ENCODE data around the gene RGS3.

RGS3 gene

GRCh38 chr9:113608082-113608685 lies 144.7 kb downstream of the RGS3 start:
- no peak for DNase-seq

DNA sequence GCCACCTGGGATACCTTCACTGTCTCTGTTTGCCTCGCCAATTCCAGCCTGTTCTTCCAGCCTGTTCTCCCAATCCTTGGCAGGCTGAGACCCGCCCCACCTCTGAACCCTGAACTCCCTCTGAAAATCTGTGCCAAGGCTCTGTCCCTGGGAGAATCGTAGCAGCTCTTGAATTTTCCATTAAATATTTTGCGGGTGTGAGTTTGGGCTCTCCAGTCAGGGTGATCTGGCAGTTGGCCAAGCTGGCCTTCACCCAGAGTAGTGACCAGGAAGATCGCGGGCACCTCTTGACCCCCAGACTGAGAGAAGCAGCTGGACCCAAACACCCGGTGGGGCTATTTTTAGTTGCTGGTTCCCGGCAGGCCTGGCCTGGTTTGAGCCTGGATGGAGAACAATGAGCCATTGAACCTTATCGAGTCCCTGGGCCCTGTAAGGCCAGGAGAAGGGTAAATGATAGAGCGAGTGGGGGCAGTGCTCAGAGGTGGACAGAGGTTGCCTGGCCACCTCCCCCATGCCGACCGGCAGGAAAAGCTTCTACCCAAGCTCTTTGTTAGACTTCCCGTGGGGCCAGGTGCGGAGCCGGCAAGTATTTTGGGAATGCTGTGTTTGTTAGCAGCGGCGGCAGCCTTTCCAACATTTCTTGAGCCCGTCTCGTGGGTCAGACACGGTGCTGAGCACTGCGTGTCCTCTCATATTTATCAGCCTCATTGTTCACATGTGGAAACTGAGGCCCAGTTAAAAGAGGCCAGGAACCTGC lies 146.2 kb downstream of the RGS3 start:
- no peak for DNase-seq

DNA sequence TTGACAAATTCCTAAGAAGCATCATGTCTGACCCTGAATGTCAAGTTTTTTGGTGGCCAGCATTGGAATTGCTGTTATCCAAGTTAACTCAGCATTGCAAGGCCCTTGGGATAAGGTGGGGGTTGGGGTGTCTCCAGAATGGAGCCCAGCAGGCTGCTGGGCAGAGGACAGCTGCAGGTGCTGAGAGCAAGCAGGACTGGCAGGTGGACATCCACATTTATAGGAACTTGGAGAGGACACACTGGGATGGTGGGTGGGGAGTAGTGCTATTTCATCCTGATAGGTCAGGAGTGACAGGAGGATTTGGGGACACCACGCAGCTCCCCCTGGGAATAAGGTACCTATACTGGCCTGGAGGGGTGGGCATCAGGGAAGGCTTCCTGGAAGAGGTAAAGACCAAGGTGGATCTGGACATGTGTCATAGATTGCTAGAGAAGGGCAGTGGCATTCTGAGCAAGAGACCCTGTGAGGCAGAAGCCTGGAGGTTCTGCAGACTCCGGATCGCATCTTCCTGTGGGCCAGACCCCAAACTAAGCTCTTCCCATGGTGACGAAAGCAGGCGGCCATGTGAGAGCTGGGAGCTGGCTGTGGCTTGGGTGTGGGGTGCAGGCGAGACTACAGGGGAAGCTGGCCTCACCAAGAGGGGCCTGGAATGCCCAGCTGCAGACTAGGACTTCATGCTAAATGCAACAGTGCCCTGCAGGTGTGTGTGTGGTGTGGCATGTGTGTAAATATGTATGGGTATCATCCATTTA lies 148.1 kb downstream of the RGS3 start:
- DNase-seq = no peak

- no peak for DNase-seq
Observed at GRCh38 chr9:113612216-113612747, 148.8 kb downstream of the RGS3 start.

DNA sequence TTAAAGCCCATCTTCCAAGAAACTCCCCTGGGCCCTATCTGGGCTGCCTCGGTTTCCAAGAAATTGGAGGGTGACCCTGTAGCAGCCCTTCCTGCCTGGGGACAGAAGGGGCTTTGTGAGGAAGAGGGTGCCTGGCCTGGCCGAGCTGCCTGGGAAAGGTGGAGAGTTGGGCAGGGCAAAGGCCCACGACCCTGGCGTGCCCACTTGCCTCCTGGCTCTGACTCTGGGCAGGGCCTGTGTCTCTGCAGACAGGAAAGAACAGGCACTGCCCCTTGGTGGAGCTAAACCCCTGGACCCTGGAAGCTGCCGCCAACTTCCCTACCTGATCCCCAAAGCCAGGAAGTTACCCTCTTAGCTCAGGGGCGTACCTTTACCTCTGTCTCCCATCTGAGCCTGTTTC lies 149.3 kb downstream of the RGS3 start:
- DNase-seq = no peak

- DNase-seq = no peak
Observed at GRCh38 chr9:113613815-113614413, 150.4 kb downstream of the RGS3 start.

- DNase-seq = no peak
Observed at GRCh38 chr9:113614843-113615648, 151.5 kb downstream of the RGS3 start.

GRCh38 chr9:113616116-113616515 lies 152.6 kb downstream of the RGS3 start:
- DNase-seq = no peak

DNA sequence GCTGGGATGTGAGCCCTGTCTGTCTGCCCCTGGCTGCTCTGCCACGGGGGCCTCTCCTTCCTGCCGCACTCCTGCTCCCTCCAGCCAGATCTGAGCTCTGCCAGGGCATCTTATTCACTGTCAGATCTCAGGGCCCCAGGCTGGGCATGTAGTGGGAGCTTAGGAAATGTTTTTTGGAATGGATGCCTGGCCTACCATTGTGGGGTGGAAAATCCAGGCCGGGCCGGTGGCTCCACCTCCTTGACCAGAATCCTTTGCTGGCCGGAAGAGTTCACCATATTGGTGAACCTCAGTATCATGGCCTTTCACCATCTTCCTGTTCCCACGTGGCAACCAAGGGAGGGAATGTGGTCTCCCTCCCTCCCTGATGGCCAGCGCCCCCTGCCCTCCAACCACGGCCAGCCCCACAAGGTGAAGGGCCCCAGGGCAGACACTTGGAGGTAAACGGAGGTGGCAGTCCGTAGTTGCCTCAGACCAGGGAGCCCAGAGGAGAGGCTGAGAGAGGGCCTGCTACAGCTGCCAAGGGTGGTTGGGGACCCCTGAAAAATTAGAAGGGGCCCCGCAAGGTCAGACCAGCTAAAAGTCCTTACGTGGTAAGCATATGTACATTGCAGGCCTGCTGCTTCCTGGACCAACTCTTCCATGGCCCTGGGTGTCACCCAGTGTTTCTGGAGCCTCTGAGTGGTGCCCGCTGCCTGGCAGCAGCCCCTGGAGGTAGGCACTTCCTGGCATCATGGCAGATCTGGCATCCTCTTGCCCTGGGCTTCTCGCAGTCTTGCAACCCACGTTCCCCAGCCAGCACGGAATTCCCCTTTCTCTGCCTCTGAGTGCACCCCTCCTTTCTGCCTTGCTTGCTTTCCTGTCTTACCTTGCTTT lies 153.3 kb downstream of the RGS3 start:
- no peak for DNase-seq

- DNase-seq = no peak
Observed at GRCh38 chr9:113617550-113617949, 154.0 kb downstream of the RGS3 start.

DNA sequence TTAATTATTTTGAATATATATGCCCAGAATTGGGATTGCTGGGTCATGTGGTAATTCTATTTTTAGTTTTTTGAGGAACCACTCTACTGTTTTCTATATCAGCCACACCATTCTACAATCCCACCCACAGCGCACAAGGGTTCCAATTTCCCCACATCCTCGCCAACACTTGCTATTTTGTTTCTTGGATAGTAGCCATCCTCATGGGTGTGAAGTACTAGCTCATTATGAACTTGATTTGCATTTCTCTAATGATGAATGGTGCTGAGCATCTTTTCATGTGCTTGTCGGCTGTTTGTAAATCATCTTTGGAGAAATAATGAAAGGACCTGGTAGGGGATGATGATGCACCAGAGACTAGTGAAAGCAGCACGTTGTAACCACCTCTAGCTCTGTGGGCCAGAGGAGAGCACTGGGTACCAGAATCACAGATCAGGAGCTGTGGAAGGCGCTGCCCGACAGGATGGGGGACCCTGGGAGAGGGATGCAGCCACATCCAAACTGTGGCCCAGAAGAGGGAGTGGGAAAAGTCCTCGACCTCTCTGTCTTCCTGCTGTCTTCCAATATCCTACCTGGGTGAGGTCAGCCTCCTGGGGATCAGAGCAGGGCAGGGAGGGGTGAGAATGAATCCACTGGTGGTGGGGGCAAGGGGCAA lies 155.4 kb downstream of the RGS3 start:
- no peak for DNase-seq

DNA sequence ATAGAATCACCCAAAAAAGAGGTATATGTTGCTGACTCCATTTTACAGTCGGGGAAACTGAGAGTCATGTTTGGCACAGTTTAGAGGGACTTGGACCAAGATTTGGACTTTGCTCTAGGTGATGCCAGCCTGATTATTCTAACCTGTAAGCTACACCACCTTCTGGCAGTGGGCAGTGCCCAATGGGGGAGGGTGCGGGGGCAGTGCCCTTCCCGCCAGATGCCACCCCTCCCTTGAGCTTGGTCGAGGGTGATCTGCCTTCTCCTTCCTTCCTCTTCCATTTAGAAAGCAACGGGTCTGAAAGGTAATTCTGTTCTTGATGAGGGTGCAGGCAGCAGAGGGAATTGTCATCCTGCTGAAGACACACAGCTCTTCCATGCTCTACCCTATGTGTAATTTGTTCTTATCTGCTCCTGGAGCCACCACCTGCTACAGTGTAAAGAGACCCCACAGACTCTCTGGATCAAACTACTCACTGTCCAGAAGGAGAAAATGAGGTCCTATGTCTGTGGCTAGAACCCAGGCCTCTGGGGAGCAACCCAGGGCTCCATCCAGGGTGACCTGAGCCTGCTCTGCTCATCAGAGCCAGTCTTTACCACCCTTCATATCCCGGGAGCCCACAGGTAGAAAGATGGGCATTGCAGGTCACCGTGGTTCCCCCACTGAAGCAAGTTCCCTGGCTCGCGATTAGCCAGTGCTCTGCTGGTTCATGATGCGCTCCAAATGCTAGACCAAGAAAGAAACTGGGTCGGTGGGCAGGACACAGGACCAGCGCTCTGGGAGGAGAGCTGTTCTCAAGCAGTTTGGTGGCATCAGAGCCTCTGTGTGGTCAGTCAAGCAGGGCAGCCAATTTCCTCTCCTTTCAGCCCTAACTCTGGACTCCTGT lies 156.2 kb downstream of the RGS3 start:
- DNase-seq = no peak

DNA sequence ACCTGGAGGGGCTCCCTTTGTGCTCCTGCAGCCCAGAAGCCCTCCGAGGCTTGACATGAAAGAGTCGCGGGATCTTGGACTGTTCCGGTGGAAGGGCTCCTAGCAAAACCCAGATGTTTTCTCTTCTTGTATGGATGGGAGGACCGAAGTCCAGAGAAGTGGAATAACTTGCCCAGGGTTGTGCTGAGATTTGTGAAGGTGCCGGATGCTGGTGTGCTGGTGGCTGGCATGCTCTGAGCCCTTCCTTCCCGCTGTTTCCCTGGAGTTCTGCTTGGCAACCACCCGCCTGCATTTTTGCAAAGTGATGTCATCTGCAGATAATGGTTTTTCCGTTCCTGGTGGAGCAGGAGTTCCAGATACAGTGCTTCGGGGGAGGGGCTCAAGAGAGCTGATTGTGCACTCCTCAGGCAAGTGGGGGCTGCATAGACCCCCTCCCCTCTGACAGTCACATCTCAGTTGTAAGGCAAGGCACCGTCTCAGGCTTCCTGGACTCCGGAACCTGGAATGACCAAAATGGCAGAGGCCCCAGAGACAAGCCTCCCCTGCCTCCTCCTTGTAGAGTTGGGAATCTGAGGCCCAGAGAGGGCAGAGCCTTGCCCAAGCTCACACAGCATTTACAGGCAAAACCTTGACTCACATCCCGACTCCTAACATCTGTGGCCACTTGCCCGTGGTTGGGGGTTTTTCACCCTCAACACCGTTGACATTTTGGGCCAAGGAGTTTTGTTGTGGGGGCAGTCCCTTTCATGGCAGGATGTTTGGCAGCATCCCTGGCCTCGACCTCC lies 157.0 kb downstream of the RGS3 start:
- no peak for DNase-seq

DNA sequence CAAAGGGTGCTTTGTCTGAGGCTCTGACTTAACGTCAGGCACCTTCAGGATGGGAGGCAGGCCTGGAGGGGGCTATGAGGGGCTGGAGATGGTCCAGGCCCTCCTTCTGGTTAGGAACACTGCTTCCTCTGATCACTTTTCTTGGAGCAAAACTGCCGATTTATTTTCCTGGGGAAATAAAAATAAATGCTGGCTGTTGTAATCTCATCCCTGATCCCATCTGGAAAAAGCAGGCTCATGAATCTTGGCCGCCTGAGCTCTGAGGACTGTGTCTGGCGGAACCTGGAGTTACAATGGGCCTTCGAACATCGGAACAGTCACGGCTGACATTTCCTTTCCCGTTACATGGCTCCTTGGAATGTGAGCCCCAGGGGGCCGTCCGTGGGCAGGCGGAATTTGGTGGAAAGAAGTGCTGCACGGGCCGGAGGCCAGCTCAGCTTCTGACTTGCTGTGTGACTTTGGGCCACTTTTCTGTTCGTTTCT lies 157.8 kb downstream of the RGS3 start:
- DNase-seq = no peak

- no peak for DNase-seq
Observed at GRCh38 chr9:113621980-113622379, 158.5 kb downstream of the RGS3 start.

GRCh38 chr9:113622600-113623400 lies 159.3 kb downstream of the RGS3 start:
- DNase-seq = no peak

GRCh38 chr9:113623851-113624485 lies 160.4 kb downstream of the RGS3 start:
- DNase-seq = no peak
